Measurements from ENCODE around the gene COL4A1.

Gene COL4A1

GRCh38 chr13:110230661-110231347 is 76.2 kb downstream of the COL4A1 start:
- DNase-seq (ENCODE audit: extremely low read depth, low read depth) = no peak
- TF ChIP-seq, protein P1, sequence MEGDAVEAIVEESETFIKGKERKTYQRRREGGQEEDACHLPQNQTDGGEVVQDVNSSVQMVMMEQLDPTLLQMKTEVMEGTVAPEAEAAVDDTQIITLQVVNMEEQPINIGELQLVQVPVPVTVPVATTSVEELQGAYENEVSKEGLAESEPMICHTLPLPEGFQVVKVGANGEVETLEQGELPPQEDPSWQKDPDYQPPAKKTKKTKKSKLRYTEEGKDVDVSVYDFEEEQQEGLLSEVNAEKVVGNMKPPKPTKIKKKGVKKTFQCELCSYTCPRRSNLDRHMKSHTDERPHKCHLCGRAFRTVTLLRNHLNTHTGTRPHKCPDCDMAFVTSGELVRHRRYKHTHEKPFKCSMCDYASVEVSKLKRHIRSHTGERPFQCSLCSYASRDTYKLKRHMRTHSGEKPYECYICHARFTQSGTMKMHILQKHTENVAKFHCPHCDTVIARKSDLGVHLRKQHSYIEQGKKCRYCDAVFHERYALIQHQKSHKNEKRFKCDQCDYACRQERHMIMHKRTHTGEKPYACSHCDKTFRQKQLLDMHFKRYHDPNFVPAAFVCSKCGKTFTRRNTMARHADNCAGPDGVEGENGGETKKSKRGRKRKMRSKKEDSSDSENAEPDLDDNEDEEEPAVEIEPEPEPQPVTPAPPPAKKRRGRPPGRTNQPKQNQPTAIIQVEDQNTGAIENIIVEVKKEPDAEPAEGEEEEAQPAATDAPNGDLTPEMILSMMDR (IDR thresholded peaks at IDR 0.05; ENCODE audit: low read depth, low read length) = no peak

GRCh38 chr13:110229905-110230563 is 76.9 kb downstream of the COL4A1 start:
- TF ChIP-seq, protein P1 (IDR thresholded peaks at IDR 0.05; ENCODE audit: low read depth, low read length) = no peak
- DNase-seq (ENCODE audit: extremely low read depth, low read depth) = no peak

GRCh38 chr13:110228936-110229904 is 77.7 kb downstream of the COL4A1 start:
- TF ChIP-seq, protein P1 (IDR thresholded peaks at IDR 0.05; ENCODE audit: low read depth, low read length) = no peak
- peak; percentile 28 for DNase-seq (ENCODE audit: extremely low read depth, low read depth)

GRCh38 chr13:110227864-110228643 is 78.9 kb downstream of the COL4A1 start:
- DNase-seq (ENCODE audit: extremely low read depth, low read depth) = no peak
- TF ChIP-seq, protein P1 (IDR thresholded peaks at IDR 0.05; ENCODE audit: low read depth, low read length) = no peak

DNA sequence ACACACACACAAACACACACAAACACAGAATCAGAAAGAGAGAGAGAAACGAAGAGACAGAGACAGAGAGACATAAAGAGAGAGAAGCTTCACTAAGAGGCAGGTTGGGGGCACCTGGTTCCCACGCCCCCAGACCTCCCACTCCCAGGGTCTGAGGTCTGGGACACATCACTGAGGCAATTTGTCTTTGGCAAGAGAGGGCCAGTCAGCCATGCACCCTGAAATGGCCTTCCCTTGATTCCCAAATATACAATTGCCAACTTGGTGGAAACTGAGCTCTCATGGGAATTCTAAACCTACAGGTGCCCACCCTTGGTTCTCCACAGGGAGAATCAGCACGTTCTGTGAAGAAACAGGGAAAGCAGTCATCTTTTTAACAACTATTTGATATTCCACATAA is 79.5 kb downstream of the COL4A1 start:
- DNase-seq (ENCODE audit: extremely low read depth, low read depth) = no peak
- TF ChIP-seq, protein P1 (IDR thresholded peaks at IDR 0.05; ENCODE audit: low read depth, low read length) = no peak

DNA sequence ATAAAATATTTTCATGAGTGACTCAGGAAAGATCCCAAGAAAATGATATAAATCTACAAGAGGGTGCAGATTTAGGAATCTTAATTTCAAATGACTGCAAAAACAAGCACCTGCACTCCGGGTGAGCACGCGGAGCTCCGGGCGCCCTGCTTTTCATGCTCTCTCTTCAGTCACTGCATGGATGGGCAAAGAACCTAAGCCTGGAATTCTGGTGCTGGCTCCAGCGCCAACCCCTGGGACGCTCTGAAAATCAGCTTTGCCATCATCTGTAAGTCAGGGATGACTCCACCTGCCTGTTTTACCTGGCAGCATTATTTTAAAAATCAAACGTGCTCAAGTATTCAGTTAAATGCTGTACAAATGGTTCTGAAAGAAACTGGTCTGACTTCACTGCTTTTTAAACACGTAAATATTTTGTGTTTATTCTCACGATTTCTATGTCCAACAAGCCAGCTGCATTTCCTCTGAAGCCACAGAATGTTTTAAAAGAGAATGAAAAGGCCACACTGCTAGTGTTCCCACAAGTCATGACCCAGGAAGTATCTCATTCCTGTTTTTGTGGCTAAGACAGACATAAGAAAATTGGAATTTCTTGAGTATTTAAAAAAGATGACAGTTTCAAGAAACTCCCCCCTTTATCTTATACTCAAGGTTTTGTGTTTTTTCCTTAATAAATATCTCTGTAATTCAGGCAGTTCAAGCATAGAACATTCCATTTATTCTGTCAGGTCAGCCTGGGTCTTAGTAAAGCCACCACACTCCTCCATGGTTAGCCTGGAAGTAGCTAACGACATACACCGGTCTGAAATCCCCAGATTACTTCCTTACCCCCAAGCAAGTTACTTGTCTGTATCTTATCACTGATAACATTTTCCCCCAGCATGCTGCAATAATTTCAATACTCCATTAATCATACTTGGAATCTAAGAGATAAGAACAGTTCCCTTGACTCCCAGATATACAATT is 81.1 kb downstream of the COL4A1 start:
- TF ChIP-seq, protein P1 (IDR thresholded peaks at IDR 0.05; ENCODE audit: low read depth, low read length) = no peak
- DNase-seq (ENCODE audit: extremely low read depth, low read depth) = no peak
